ENCODE data around the gene TMSB4X. TPM values are rescaled to one million over a fixed set of nuclear protein-coding genes. Genes with fewer than 3 reads are reported as not detected.
"Not testable (repeated sequence)": the region's sequence is repeated elsewhere in the genome, so short reads cannot be mapped to it uniquely, and the experiment has no call there.

The TMSB4X gene
- total RNA-seq, 1 donor from 2014 or later = 3,112 TPM

- DNase-seq (ENCODE audit: low spot score) = not testable (repeated sequence)
Measured at GRCh38 chrX:12976819-12977732, 2.2 kb downstream of the TMSB4X start.

- DNase-seq (ENCODE audit: low spot score) = no peak
Measured at GRCh38 chrX:12977761-12978204, 2.9 kb downstream of the TMSB4X start.

- DNase-seq (ENCODE audit: low spot score) = peak; percentile 66
Measured at GRCh38 chrX:12978205-12979025, 3.5 kb downstream of the TMSB4X start.

- DNase-seq (ENCODE audit: low spot score) = no peak
Measured at GRCh38 chrX:12979026-12979607, 4.2 kb downstream of the TMSB4X start.

- DNase-seq (ENCODE audit: low spot score) = no peak
Measured at GRCh38 chrX:12979616-12980015, 4.7 kb downstream of the TMSB4X start.

- DNase-seq (ENCODE audit: low spot score) = not testable (repeated sequence)
Measured at GRCh38 chrX:12980039-12980438, 5.1 kb downstream of the TMSB4X start.

- no peak for DNase-seq (ENCODE audit: low spot score)
Measured at GRCh38 chrX:12981880-12982279, 7.0 kb downstream of the TMSB4X start.

- DNase-seq (ENCODE audit: low spot score) = no peak
Measured at GRCh38 chrX:12984603-12985319, 9.9 kb downstream of the TMSB4X start.

- DNase-seq (ENCODE audit: low spot score) = no peak
Measured at GRCh38 chrX:12985331-12985730, 10.4 kb downstream of the TMSB4X start.

GRCh38 chrX:12986164-12986779, 11.4 kb downstream of the TMSB4X start:
- no peak for DNase-seq (ENCODE audit: low spot score)

- no peak for DNase-seq (ENCODE audit: low spot score)
Measured at GRCh38 chrX:12986886-12987285, 12.0 kb downstream of the TMSB4X start.

GRCh38 chrX:12987340-12987739, 12.4 kb downstream of the TMSB4X start:
- no peak for DNase-seq (ENCODE audit: low spot score)

GRCh38 chrX:12987900-12988594, 13.1 kb downstream of the TMSB4X start:
- no peak for DNase-seq (ENCODE audit: low spot score)

GRCh38 chrX:12988797-12989196, 13.9 kb downstream of the TMSB4X start:
- no peak for DNase-seq (ENCODE audit: low spot score)

GRCh38 chrX:12989461-12989860, 14.6 kb downstream of the TMSB4X start:
- no peak for DNase-seq (ENCODE audit: low spot score)

- DNase-seq (ENCODE audit: low spot score) = no peak
Measured at GRCh38 chrX:12991575-12991974, 16.7 kb downstream of the TMSB4X start.

GRCh38 chrX:12992544-12993118, 17.7 kb downstream of the TMSB4X start:
- no peak for DNase-seq (ENCODE audit: low spot score)

GRCh38 chrX:12993826-12994225, 18.9 kb downstream of the TMSB4X start:
- no peak for DNase-seq (ENCODE audit: low spot score)

- no peak for DNase-seq (ENCODE audit: low spot score)
Measured at GRCh38 chrX:12994321-12994720, 19.4 kb downstream of the TMSB4X start.

- no peak for DNase-seq (ENCODE audit: low spot score)
Measured at GRCh38 chrX:12996934-12997435, 22.1 kb downstream of the TMSB4X start.
